HG02610 (cell line): ENCODE measurements around the gene EDEM1.
"Not testable (repeated sequence)": the region's sequence is repeated elsewhere in the genome, so short reads cannot be mapped to it uniquely, and the experiment has no call there.

Source experiments
- ATAC-seq: cut with Tn5 transposase; IDR thresholded peaks from one replicate; pipeline ENCODE4 v1.9.1; 2021; ENCODE audit warnings: mild to moderate bottlenecking, moderate library complexity; ENCODE audit not compliant: unreplicated experiment

Gene EDEM1

DNA sequence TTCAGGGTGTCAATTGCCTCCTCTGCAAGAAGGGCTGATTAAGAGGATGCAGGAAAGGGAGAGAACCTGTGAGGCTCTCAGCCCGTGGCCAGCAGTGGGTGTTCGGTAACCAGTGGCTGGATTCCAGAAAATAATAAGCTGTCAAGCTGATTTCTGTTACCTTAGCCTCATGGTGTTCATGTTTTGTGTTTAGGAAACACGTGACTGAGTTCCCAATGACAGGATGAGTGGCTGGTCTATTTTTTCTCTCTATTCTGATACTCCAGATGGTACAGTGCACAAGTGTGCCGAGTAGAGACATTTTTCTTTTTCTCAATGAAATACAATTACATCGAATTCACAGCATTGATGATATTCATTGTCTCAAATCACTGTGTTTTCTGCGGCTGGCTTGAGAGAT lies 43.6 kb downstream of the EDEM1 start:
- peak; percentile 27 for ATAC-seq

DNA sequence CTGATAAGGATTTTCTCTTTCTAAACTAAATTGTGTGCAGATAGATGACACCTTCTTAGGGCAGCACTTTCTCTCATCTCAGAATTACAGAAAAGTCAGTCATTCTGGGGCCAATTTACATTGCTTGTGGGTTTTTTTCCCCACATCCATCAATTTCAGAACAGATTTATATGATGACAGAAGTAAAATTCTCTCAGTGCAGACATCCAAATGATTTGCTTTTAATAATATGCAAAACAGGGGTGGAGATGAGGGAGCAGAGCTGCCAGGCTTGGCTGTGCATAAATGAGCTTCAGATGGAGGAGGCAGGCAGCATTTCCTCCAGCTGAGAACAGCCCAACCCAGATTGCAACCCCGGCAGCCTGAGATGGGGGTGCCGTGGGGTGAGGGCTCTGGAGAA lies 44.0 kb downstream of the EDEM1 start:
- ATAC-seq = peak; percentile 57

DNA sequence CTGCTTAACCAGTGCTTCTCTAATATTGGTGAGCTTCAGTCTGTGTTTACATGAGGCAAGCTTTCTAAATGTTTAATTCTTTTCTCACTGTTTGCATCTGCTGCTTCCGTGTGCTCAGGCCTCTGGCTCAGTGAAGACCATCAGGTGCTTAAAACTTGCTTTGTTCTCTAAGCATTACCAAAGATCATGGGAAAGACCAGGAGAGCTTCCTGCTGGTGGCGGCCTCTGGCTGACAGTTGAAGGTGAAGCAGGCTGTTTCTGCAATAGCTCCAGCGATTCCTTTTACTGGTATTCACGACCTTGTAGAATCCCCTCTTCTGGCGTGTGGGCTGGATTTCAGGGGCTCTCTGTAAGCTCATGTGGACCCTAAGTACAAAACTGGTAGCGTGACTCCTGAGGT lies 45.1 kb downstream of the EDEM1 start:
- no peak for ATAC-seq

- ATAC-seq = no peak
These were observed 45.5 kb downstream of the EDEM1 start for GRCh38 chr3:5233026-5233425.

DNA sequence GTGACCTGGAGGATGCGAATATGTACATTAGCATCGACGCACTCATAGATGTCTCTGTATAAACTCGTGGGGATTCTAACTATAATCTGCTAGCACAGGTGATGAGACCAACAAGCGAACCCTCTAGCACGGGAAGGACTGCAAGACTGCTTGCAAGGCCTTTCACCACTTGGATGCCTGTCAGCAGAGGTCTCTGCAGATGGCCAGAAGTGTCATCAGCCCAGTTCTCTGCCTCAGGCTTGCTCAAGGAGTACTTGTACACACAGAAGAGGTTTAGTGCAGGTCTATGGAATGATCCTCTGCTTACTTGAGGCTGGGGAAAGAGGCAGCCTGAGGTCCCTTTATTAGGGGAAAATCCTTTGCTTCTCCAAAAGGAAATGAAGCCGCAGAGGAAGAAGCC lies 48.1 kb downstream of the EDEM1 start:
- ATAC-seq = no peak

DNA sequence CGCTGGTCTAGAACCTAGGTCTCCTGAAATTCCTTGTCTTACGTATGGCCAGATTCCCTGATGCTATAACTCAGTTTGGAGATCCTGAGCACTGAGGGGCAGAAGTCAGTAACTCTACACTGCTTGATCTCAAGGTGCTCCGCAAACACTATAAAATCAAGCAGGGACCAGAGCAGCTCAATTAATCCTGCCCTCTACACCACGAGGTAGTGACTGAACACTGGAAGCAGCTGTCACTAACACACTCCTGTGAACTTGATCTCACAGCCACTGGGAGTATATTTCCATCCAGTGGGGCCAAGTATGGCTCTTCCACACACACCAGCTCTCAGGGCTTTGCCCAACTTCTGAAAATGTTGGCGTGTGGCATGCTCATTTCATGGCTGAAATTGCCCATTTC lies 51.0 kb downstream of the EDEM1 start:
- no peak for ATAC-seq

DNA sequence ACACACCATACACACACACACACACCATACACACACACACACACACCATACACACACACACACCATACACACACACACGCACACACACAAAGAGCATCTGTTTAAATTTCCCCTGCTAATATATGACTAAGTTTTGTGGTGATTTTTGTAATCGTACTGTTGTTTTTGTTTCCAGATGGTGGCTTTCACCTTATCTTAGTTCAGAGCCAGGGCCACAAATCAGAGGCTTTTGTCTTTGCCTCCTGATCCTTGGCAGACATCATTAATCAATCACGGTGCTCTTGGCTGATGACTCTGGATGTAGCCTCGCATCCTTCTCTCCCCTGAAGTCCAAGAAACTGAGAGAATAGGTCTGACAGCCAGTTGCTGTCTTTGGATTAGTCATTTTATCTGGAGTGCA lies 52.1 kb downstream of the EDEM1 start:
- no peak for ATAC-seq

GRCh38 chr3:5240740-5241139 lies 53.2 kb downstream of the EDEM1 start:
- no peak for ATAC-seq

- not testable (repeated sequence) for ATAC-seq
These were observed 55.3 kb downstream of the EDEM1 start for GRCh38 chr3:5242785-5243184.

GRCh38 chr3:5245927-5246326 lies 58.4 kb downstream of the EDEM1 start:
- ATAC-seq = no peak

GRCh38 chr3:5248822-5249221 lies 61.3 kb downstream of the EDEM1 start:
- ATAC-seq = no peak

DNA sequence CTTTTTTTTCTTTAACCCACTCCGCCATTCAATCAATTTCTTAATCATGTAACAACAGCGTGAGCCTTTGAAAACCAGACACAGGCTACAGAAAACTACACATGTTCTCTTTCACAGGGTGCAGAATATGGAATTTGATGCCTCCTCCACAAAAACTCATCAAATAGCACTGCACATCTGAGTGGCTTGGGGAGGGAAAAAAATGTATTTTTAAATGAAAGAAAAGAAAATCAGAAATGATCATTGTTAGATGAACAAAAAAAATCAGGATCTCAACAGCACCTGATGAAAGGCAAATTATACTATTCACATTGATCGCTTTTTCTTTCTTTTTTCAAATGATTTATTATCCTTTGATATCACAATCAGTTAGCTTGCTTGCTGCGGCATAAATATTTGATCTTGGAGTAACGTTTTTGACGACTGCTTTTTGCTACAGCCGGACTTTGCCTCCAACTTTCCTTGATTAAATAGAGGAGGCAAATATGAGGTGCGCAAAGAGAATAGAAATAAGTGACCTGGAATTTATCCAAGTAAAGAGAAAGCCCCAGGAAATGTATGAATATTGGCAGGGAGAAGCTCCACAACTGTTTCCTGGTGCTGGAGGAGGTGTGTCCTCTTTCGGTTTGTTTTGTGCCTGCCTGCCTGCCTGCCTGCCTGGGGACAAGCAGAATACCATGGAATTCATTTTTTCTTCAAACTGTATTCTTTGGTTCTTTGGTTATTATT lies 63.1 kb downstream of the EDEM1 start:
- ATAC-seq = no peak

DNA sequence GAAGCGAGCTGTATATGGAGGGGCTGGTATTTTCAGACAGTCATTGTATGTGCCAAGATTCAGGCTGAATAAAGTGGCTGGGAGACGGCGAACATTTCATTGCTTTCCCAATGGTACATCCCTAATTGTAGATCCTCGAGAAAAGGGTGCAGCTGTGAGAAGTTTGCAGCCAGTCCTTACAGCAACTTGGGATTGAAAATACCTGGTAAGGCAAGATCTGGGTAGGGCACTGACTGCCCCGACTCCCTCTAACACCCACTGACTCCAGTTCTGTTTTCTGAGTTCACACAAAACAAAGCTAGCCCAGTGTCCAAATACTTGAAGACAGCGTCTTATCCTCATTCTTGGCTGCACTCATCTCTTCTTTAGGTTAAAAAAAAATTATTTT lies 63.7 kb downstream of the EDEM1 start:
- no peak for ATAC-seq

- no peak for ATAC-seq
These were observed 64.6 kb downstream of the EDEM1 start for GRCh38 chr3:5252131-5252530.

- no peak for ATAC-seq
These were observed 67.0 kb downstream of the EDEM1 start for GRCh38 chr3:5254281-5255048.

GRCh38 chr3:5255404-5256344 lies 68.2 kb downstream of the EDEM1 start:
- ATAC-seq = no peak

DNA sequence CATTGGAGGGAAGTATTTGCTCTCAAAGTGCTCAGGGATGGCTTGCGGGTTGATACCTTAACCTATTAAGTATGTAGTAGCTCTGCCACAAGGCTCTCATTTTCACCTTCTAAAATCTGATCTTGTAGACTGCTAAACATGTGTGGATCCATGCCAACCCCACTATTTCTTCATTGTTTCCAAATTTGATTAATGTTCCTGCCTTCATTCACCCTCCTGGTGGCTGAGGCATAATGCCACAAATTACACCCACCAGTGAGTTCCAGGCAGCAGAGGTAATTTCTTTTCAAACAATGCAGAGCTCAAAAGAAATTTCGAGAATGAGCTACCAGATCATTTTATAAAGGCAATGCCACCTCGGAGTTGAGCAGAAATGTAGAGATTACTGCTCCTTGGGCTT lies 71.0 kb downstream of the EDEM1 start:
- ATAC-seq = no peak

GRCh38 chr3:5260992-5261501 lies 73.5 kb downstream of the EDEM1 start:
- ATAC-seq = no peak

DNA sequence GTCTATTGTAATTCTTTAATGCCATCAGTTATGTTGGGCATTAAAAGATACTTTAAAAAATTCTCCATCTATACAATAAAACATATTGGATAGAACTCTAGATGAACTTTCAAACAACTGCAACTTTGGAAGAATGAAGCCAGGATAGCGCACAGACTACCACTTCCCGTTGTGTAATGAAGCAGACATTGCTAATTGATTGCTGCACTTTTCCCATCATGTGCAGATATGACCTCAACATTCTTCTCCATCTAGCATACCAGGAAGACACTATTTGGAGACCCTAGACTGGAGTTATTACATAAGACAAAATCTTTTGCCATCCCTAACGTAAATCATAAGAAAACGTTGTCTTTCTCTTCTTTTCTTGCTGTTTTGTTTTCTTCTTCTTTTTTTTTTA lies 75.0 kb downstream of the EDEM1 start:
- no peak for ATAC-seq

DNA sequence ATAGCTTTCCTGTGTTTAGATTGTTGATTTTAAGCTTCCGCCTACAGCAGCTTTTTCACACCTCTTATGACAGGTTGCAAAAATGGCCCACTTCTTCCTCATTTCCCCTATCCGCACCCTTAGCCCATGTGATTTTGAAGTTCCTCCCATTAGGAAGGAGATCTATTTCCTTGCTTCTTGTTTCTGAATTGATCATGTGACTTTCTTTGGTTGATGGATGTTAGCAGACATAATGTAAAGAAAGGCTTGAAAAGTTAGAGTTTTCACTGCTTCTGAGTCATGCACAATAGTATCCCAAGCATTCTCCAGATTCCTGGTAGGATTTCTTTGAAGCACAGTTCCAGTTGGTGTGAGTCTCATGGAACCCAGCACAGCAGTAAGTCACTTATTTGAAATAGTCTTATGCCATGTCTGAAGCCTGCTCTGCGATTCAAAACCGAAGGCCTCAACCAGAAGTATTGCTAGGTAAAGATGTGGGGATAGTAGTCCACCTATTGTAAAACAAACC lies 76.6 kb downstream of the EDEM1 start:
- no peak for ATAC-seq
